ENCODE results near the gene ELFN1.

DNA sequence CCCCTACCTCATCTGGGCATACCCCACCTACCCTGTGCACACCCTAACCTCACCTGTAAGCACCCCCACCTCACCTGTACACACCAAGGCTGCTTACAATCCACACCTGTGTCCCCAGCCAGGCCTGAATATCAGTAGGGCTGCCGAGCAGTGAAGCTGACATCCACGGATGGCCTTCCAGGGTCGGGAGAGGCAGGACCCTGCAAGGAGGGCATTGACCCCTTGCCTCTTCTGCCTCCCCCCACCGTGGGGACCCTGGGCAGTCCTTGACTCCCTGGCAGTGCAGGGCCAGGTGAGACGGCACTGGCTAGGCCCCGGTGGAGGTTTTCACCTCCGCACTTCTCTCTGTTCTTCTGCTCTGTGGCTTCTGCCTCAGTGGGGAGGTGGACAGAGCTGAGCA is 37.6 kb upstream of the ELFN1 start:
- TF ChIP-seq, protein P1, sequence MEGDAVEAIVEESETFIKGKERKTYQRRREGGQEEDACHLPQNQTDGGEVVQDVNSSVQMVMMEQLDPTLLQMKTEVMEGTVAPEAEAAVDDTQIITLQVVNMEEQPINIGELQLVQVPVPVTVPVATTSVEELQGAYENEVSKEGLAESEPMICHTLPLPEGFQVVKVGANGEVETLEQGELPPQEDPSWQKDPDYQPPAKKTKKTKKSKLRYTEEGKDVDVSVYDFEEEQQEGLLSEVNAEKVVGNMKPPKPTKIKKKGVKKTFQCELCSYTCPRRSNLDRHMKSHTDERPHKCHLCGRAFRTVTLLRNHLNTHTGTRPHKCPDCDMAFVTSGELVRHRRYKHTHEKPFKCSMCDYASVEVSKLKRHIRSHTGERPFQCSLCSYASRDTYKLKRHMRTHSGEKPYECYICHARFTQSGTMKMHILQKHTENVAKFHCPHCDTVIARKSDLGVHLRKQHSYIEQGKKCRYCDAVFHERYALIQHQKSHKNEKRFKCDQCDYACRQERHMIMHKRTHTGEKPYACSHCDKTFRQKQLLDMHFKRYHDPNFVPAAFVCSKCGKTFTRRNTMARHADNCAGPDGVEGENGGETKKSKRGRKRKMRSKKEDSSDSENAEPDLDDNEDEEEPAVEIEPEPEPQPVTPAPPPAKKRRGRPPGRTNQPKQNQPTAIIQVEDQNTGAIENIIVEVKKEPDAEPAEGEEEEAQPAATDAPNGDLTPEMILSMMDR (IDR thresholded peaks at IDR 0.05; ENCODE audit: low read depth, low read length): no peak
- no peak for TF ChIP-seq POLR2A (IDR thresholded peaks at IDR 0.05; ENCODE audit: extremely low read depth, insufficient read length)
- TF ChIP-seq, protein P2, sequence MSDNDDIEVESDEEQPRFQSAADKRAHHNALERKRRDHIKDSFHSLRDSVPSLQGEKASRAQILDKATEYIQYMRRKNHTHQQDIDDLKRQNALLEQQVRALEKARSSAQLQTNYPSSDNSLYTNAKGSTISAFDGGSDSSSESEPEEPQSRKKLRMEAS (IDR thresholded peaks at IDR 0.05; ENCODE audit: low read depth, low read length): no peak
